HG03103 (cell line): Measurements from ENCODE around the gene LIN37.
A peak's percentile ranks its signal among the peaks of the same experiment; 100 is the strongest.
"Not testable (repeated sequence)": the region's sequence is repeated elsewhere in the genome, so short reads cannot be mapped to it uniquely, and the experiment has no call there.

Experiments used
- ATAC-seq: cut with Tn5 transposase; IDR thresholded peaks from one replicate; pipeline ENCODE4 v1.9.1; 2021; ENCODE audit warnings: low read depth; ENCODE audit not compliant: unreplicated experiment

The LIN37 gene

GRCh38 chr19:35772362-35772761, 24.0 kb downstream of the LIN37 start:
- not testable (repeated sequence) for ATAC-seq

GRCh38 chr19:35773020-35773806, 24.8 kb downstream of the LIN37 start:
- no peak for ATAC-seq

GRCh38 chr19:35774274-35775045, 26.1 kb downstream of the LIN37 start:
- no peak for ATAC-seq

GRCh38 chr19:35775046-35775297, 26.6 kb downstream of the LIN37 start:
- ATAC-seq: no peak

GRCh38 chr19:35775298-35776101, 27.1 kb downstream of the LIN37 start, which contains the start of gene ARHGAP33:
TSS of gene ARHGAP33 (plus strand) at chr19:35775564. CDS start at chr19:35775659, 95 bp downstream.
- peak; percentile 80 for ATAC-seq

- ATAC-seq: no peak
Observed at GRCh38 chr19:35776102-35776788, 27.9 kb downstream of the LIN37 start.

- no peak for ATAC-seq
Observed at GRCh38 chr19:35777086-35777841, 28.9 kb downstream of the LIN37 start.

- no peak for ATAC-seq
Observed at GRCh38 chr19:35777961-35778360, 29.6 kb downstream of the LIN37 start.

GRCh38 chr19:35779033-35779432, 30.7 kb downstream of the LIN37 start:
- no peak for ATAC-seq

- ATAC-seq: no peak
Observed at GRCh38 chr19:35780058-35780457, 31.7 kb downstream of the LIN37 start.

- no peak for ATAC-seq
Observed at GRCh38 chr19:35780717-35781116, 32.3 kb downstream of the LIN37 start.

- no peak for ATAC-seq
Observed at GRCh38 chr19:35781650-35782049, 33.3 kb downstream of the LIN37 start.

GRCh38 chr19:35782589-35782988, 34.2 kb downstream of the LIN37 start:
- ATAC-seq: no peak

GRCh38 chr19:35783469-35784434, 35.4 kb downstream of the LIN37 start:
- ATAC-seq: no peak

- no peak for ATAC-seq
Observed at GRCh38 chr19:35784503-35785338, 36.3 kb downstream of the LIN37 start.

GRCh38 chr19:35785339-35785627, 36.9 kb downstream of the LIN37 start:
- ATAC-seq: no peak

GRCh38 chr19:35786299-35787160, 38.2 kb downstream of the LIN37 start:
- no peak for ATAC-seq
